Fibroblast of gingiva (primary cell): Measurements from ENCODE around the gene ERV3-1.
"Not testable (repeated sequence)": the region's sequence is repeated elsewhere in the genome, so short reads cannot be mapped to it uniquely, and the experiment has no call there.

Source experiments
- DNase-seq: peaks from one replicate; pipeline ENCODE4 v3.0.0-alpha.2; 2011; ENCODE audit warnings: low read depth

ERV3-1 gene

GRCh38 chr7:65006094-65006992 is at the start of gene ERV3-1:
Gene ERV3-1, minus strand, starts transcription at chr7:65006687. Its CDS starts 13,661 bp downstream, at chr7:64993026.
- peak; percentile 90 for DNase-seq

- not testable (repeated sequence) for DNase-seq
These were observed 49.3 kb upstream of the ERV3-1 start for GRCh38 chr7:65055786-65056185.

GRCh38 chr7:65054466-65054994 is 48.0 kb upstream of the ERV3-1 start:
- DNase-seq = not testable (repeated sequence)

- DNase-seq = not testable (repeated sequence)
These were observed 45.2 kb upstream of the ERV3-1 start for GRCh38 chr7:65051654-65052053.

- not testable (repeated sequence) for DNase-seq
These were observed 44.7 kb upstream of the ERV3-1 start for GRCh38 chr7:65051139-65051538.

- not testable (repeated sequence) for DNase-seq
These were observed 39.8 kb upstream of the ERV3-1 start for GRCh38 chr7:65046329-65046728.

GRCh38 chr7:65045589-65045988 is 39.1 kb upstream of the ERV3-1 start:
- not testable (repeated sequence) for DNase-seq

GRCh38 chr7:65038767-65039166 is 32.3 kb upstream of the ERV3-1 start:
- DNase-seq = peak; percentile 6

- peak; percentile 94 for DNase-seq
These were observed 31.5 kb upstream of the ERV3-1 start for GRCh38 chr7:65037740-65038688.

GRCh38 chr7:65036526-65036925 is 30.0 kb upstream of the ERV3-1 start:
- not testable (repeated sequence) for DNase-seq

- not testable (repeated sequence) for DNase-seq
These were observed 29.0 kb upstream of the ERV3-1 start for GRCh38 chr7:65035469-65035868.

- peak; percentile 2 for DNase-seq
These were observed 27.8 kb upstream of the ERV3-1 start for GRCh38 chr7:65034120-65034782.

- DNase-seq = not testable (repeated sequence)
These were observed 26.9 kb upstream of the ERV3-1 start for GRCh38 chr7:65033391-65033790.

- DNase-seq = not testable (repeated sequence)
These were observed 18.5 kb upstream of the ERV3-1 start for GRCh38 chr7:65025023-65025422.

GRCh38 chr7:65020978-65021377 is 14.5 kb upstream of the ERV3-1 start:
- DNase-seq = not testable (repeated sequence)

GRCh38 chr7:65009881-65010280 is 3.4 kb upstream of the ERV3-1 start:
- DNase-seq = not testable (repeated sequence)

- DNase-seq = not testable (repeated sequence)
These were observed 2.9 kb upstream of the ERV3-1 start for GRCh38 chr7:65009394-65009793.

GRCh38 chr7:65007036-65007435 is 549 bp upstream of the ERV3-1 start:
- not testable (repeated sequence) for DNase-seq

GRCh38 chr7:65004575-65004974 is 1.9 kb downstream of the ERV3-1 start:
- no peak for DNase-seq

GRCh38 chr7:65002972-65003585 is 3.4 kb downstream of the ERV3-1 start:
- no peak for DNase-seq

- no peak for DNase-seq
These were observed 5.1 kb downstream of the ERV3-1 start for GRCh38 chr7:65001291-65001814.
